ENCODE data around the gene ADGRB2.

DNA sequence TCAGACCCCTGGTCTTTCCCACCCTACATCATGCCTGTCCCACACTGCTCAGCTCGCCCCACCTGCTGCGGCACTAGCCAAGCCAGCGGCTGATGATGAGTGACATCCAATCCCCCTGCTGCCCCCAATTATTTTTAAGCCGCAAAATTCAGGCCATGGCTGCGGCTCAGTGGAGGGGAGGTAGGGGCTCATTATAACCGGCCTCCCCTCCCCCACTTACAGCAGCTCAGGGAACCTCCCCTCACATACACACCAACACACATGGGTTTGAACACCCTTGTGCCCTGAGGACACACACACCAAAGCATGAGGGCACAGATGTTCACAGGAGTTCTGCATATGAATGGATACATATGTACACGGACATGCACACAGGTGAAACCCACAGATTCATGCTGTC lies 5.3 kb downstream of the ADGRB2 start:
- no peak for TF ChIP-seq POLR2A (IDR thresholded peaks at IDR 0.05)
- TF ChIP-seq, protein P1, sequence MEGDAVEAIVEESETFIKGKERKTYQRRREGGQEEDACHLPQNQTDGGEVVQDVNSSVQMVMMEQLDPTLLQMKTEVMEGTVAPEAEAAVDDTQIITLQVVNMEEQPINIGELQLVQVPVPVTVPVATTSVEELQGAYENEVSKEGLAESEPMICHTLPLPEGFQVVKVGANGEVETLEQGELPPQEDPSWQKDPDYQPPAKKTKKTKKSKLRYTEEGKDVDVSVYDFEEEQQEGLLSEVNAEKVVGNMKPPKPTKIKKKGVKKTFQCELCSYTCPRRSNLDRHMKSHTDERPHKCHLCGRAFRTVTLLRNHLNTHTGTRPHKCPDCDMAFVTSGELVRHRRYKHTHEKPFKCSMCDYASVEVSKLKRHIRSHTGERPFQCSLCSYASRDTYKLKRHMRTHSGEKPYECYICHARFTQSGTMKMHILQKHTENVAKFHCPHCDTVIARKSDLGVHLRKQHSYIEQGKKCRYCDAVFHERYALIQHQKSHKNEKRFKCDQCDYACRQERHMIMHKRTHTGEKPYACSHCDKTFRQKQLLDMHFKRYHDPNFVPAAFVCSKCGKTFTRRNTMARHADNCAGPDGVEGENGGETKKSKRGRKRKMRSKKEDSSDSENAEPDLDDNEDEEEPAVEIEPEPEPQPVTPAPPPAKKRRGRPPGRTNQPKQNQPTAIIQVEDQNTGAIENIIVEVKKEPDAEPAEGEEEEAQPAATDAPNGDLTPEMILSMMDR (IDR thresholded peaks at IDR 0.05) = no peak

All from esophagus squamous epithelium (tissue), 4 donors.